Measurements from ENCODE around the gene KMT5C.

KMT5C gene

GRCh38 chr19:55353803-55354697 lies 14.4 kb downstream of the KMT5C start:
- DNase-seq (ENCODE audit: low read depth, low spot score) = no peak
- ChIA-PET POLR2A (interaction anchor here (0.5 to 1.4 kb wide), 2 partner anchors 10 to 53 kb away, joined by 3 to 4 read pairs; partner anchors contain the start of gene UBE2S), CTCF (interaction anchor here (1.1 to 1.3 kb wide), 2 partner anchors 15 kb away, joined by 3 to 4 read pairs; partner anchors contain the start of gene KMT5C)
- no peak for TF ChIP-seq CTCF (IDR thresholded peaks at IDR 0.05; ENCODE audit: insufficient read depth, low read length, missing control alignments)
- H3K4me3 ChIP-seq (ENCODE audit: low read depth, low read length) = peak overlapping the region; percentile 59

GRCh38 chr19:55354698-55355212 lies 15.1 kb downstream of the KMT5C start, which contains the start of gene COX6B2:
Gene COX6B2 (minus strand): TSS chr19:55354719. CDS start chr19:55354521, 198 bp downstream.
- POLR2A ChIA-PET = no interaction called here
- H3K4me3 ChIP-seq (ENCODE audit: low read depth, low read length) = peak within 1 kb of the TSS; percentile 59
- no peak for TF ChIP-seq CTCF (IDR thresholded peaks at IDR 0.05; ENCODE audit: insufficient read depth, low read length, missing control alignments)
- CTCF ChIA-PET = interaction anchor here (1.0 to 1.8 kb wide), 2 partner anchors 63 to 113 kb away, joined by 3 to 7 read pairs; no protein-coding TSS in a partner anchor
- no peak for DNase-seq (ENCODE audit: low read depth, low spot score)

- TF ChIP-seq CTCF (IDR thresholded peaks at IDR 0.05; ENCODE audit: insufficient read depth, low read length, missing control alignments) = no peak
- ChIA-PET POLR2A (no interaction called here), CTCF (interaction anchor here (1.0 to 1.8 kb wide), 2 partner anchors 64 to 112 kb away, joined by 3 to 7 read pairs; no protein-coding TSS in a partner anchor)
- no peak overlapping the region for H3K4me3 ChIP-seq (ENCODE audit: low read depth, low read length)
- no peak for DNase-seq (ENCODE audit: low read depth, low spot score)
Observed at GRCh38 chr19:55355213-55355821, 15.6 kb downstream of the KMT5C start.

GRCh38 chr19:55358493-55358892 lies 18.8 kb downstream of the KMT5C start:
- DNase-seq (ENCODE audit: low read depth, low spot score) = no peak
- H3K4me3 ChIP-seq (ENCODE audit: low read depth, low read length) = no peak overlapping the region
- POLR2A ChIA-PET = interaction anchor here (1.6 kb wide), 1 partner anchor 12 kb away, joined by 3 read pairs; the partner anchor contains the start of gene IL11
- TF ChIP-seq CTCF (IDR thresholded peaks at IDR 0.05; ENCODE audit: insufficient read depth, low read length, missing control alignments) = no peak
- CTCF ChIA-PET = interaction anchor here (0.6 kb wide), 1 partner anchor 56 kb away, joined by 3 read pairs; no protein-coding TSS in a partner anchor

DNA sequence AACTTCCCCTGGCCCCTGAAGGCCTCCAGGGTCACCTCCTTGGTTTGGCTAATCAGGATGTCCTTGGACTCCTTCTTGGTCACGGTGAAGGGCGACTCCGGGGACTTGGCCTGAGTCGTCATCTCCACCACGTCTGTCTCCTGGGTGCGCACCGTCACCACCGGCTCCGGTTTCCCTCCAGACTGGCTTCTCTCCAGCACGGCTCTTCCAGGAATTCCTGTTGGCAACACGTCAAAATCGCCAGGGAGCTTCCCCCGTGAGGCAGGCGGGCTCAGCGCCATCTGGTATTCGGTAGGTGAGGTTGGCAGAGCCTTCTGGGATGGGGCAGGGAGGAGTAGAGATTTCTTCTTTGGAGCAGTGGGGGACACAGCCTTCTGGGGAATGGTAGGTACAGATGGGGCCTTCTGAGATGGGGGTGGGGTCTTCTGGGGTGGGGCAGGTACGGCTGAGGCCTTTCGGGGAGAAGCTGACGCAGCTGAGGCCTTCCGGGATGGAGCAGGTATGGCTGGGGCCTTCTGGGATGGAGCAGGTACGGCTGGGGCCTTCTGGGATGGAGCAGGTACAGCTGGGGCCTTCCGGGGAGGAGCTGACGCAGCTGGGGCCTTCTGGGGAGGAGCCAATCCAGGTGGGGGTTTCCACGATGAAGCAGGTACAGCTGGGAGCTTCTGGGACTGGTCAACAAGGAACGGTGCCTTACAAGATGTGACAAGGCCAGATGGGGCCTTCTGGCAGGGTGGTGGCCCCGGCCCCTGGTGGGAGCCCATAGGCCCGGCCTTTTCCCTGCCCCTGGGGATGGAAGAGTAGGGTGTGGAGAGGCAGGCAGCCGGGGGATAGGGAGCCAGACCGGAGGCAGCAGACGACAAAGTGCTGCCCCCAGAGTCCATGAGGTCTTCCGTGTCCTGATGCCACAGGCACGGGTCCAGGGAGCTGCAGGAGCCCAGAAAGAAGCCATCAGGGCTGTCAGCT lies 19.6 kb downstream of the KMT5C start:
- ChIA-PET POLR2A (interaction anchor here (0.8 to 1.6 kb wide), 2 partner anchors 11 to 20 kb away, joined by 3 read pairs; partner anchors contain the start of genes IL11 and KMT5C), CTCF (interaction anchor here (0.6 kb wide), 1 partner anchor 57 kb away, joined by 3 read pairs; no protein-coding TSS in a partner anchor)
- no peak for TF ChIP-seq CTCF (IDR thresholded peaks at IDR 0.05; ENCODE audit: insufficient read depth, low read length, missing control alignments)
- no peak overlapping the region for H3K4me3 ChIP-seq (ENCODE audit: low read depth, low read length)
- no peak for DNase-seq (ENCODE audit: low read depth, low spot score)
